Stimulated activated CD4-positive, alpha-beta T cell treated with anti-CD3 and anti-CD28 coated beads, TNF-alpha, amount 100 ng/mL, for 4 hours (primary cell): Measurements from ENCODE around the gene GDPD5.
A peak's percentile ranks its signal among the peaks of the same experiment; 100 is the strongest.

Experiments
- DNase-seq, 3 experiments: peaks; one replicate each; pipeline ENCODE4 v3.0.0-alpha.2; 2020; ENCODE audit warnings: low read depth in 3 of 3

Gene GDPD5

GRCh38 chr11:75525433-75526191 is at the start of gene GDPD5:
TSS of gene GDPD5 (minus strand) at chr11:75525941. CDS start at chr11:75477735, 48,206 bp downstream.
- DNase-seq, result peak; percentile 69 to 74 (median 71)

- no peak for DNase-seq
These were observed 49.2 kb upstream of the GDPD5 start for GRCh38 chr11:75574698-75575602.

GRCh38 chr11:75572744-75573143 is 47.0 kb upstream of the GDPD5 start:
- DNase-seq, result no peak

- DNase-seq, result no peak
These were observed 45.9 kb upstream of the GDPD5 start for GRCh38 chr11:75571625-75572024.

- no peak for DNase-seq
These were observed 44.9 kb upstream of the GDPD5 start for GRCh38 chr11:75570559-75571139.

- no peak for DNase-seq
These were observed 43.0 kb upstream of the GDPD5 start for GRCh38 chr11:75568616-75569219.

GRCh38 chr11:75567971-75568370 is 42.2 kb upstream of the GDPD5 start:
- no peak for DNase-seq

GRCh38 chr11:75566763-75567279 is 41.1 kb upstream of the GDPD5 start:
- DNase-seq, result no peak

GRCh38 chr11:75565916-75566762 is 40.4 kb upstream of the GDPD5 start:
- no peak for DNase-seq

- no peak for DNase-seq
These were observed 39.6 kb upstream of the GDPD5 start for GRCh38 chr11:75565221-75565814.

- no peak for DNase-seq
These were observed 38.3 kb upstream of the GDPD5 start for GRCh38 chr11:75563978-75564552.

- no peak for DNase-seq
These were observed 37.8 kb upstream of the GDPD5 start for GRCh38 chr11:75563501-75563977.

- DNase-seq, result no peak
These were observed 37.2 kb upstream of the GDPD5 start for GRCh38 chr11:75562836-75563484.

- DNase-seq, result peak; percentile 21 to 39 (median 37)
These were observed 36.5 kb upstream of the GDPD5 start, which contains the start of gene SERPINH1 for GRCh38 chr11:75562048-75562835. TSS of gene SERPINH1 (plus strand) at chr11:75562253. CDS start at chr11:75566350, 4,097 bp downstream.

GRCh38 chr11:75561426-75562047 is 35.8 kb upstream of the GDPD5 start:
- DNase-seq, result no peak

- no peak for DNase-seq
These were observed 34.9 kb upstream of the GDPD5 start for GRCh38 chr11:75560644-75561043.

GRCh38 chr11:75558939-75559843 is 33.5 kb upstream of the GDPD5 start:
- DNase-seq, result no peak
